Measurements from ENCODE around the gene CT83. TPM values are rescaled to one million over a fixed set of nuclear protein-coding genes. Genes with fewer than 3 reads are reported as not detected.
A peak's percentile ranks its signal among the peaks of the same experiment; 100 is the strongest.

The CT83 gene, protein sequence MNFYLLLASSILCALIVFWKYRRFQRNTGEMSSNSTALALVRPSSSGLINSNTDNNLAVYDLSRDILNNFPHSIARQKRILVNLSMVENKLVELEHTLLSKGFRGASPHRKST
- total RNA-seq (ENCODE audit: low replicate concordance): 2.1 TPM in 1 of 2 replicates, not detected in the other
- long read RNA-seq, partial matches to known transcripts: 0 of 1 reads
- long read RNA-seq, other reads (novel, unspliced or antisense): 0 of 1 reads

DNA sequence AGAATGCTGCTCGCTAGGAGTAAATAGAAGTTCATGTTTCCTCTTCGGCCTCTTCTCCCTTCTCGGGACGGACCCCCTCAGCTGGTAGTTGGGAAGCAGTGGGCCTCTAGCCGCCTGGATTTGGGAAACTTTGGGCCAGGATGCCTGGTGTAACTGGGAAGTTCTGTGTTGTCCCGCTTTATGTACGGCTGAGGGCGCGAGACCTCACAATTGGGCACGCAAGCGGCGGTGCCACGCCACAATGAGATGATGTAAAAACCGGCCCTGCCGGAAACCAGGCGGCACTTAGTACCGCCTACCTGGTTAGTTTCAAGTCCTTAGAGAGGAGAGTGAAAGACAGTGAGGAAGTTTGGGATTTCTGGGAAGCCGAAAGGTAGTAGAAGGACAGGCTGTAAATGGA, at the start of gene CT83:
Gene CT83, minus strand, starts transcription at position 155 of the 400 bp plus-strand sequence. Its CDS starts 120 bp downstream, at position 35.
- Mint-ChIP-seq H3K4me3 (no peak within 1 kb of the TSS), H3K4me1 (ENCODE audit: unreplicated experiment) (no peaks in the 10 kb centered on the region), H3K9me3 (no peaks in the 10 kb centered on the region), H3K36me3 (no peaks in the 10 kb centered on the region), H3K27me3 (no peaks in the 10 kb centered on the region), H3K27ac (no peak within 1 kb of the TSS)
- no peak for DNase-seq (ENCODE audit: extremely low spot score, unreplicated experiment)
- TF ChIP-seq, protein P1, sequence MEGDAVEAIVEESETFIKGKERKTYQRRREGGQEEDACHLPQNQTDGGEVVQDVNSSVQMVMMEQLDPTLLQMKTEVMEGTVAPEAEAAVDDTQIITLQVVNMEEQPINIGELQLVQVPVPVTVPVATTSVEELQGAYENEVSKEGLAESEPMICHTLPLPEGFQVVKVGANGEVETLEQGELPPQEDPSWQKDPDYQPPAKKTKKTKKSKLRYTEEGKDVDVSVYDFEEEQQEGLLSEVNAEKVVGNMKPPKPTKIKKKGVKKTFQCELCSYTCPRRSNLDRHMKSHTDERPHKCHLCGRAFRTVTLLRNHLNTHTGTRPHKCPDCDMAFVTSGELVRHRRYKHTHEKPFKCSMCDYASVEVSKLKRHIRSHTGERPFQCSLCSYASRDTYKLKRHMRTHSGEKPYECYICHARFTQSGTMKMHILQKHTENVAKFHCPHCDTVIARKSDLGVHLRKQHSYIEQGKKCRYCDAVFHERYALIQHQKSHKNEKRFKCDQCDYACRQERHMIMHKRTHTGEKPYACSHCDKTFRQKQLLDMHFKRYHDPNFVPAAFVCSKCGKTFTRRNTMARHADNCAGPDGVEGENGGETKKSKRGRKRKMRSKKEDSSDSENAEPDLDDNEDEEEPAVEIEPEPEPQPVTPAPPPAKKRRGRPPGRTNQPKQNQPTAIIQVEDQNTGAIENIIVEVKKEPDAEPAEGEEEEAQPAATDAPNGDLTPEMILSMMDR (conservative IDR thresholded peaks at IDR 0.05): no peak

DNA sequence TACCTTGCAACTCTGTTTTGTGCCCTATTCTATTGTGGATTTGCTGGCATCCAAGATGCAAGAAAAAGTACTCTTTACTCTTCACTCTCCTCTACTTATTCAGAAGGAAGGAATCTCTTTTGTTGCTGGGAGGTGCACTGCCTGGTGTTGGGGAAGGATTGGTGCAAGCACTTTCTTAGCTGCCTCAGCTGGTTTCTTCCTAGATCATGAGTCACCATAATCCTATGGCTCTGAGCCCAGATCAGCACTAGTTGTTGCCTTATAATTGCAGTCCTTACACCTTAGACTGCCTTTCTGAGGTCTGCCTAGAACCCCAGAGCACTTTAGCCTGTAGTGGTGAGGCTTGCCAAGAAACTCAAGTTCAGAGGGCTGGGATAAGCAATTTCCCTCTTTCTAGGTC, 37.0 kb upstream of the CT83 start:
- no peaks in the 10 kb centered on the region for H3K9me3 Mint-ChIP-seq
- H3K36me3 Mint-ChIP-seq: no peaks in the 10 kb centered on the region
- no peaks in the 10 kb centered on the region for H3K4me1 Mint-ChIP-seq (ENCODE audit: unreplicated experiment)
- H3K27me3 Mint-ChIP-seq: no peaks in the 10 kb centered on the region
- H3K4me3 Mint-ChIP-seq: no peak overlapping the region
- TF ChIP-seq, protein P1 (conservative IDR thresholded peaks at IDR 0.05): no peak
- no peak for DNase-seq (ENCODE audit: extremely low spot score, unreplicated experiment)
- no peak overlapping the region for H3K27ac Mint-ChIP-seq

DNA sequence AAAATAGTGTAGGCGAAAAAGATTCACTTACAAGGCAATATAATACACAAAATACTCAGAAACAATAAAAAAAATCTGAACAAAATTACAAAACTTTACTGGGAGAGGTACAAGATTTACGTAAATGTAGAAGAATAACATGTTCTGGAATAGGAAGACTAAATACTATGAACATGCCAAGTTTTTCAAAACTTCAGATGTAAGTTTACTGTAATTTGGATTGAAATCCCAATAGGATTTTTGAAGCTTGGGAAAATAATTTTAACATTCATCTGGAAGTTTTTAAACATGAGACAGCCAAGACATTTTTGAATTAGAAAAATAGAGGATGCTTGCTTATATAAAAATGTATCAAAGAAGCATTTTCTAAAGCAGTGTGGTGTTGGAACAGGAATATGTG, 30.5 kb upstream of the CT83 start:
- Mint-ChIP-seq H3K4me3 (no peak overlapping the region), H3K27ac (no peak overlapping the region), H3K27me3 (no peaks in the 10 kb centered on the region), H3K4me1 (ENCODE audit: unreplicated experiment) (no peaks in the 10 kb centered on the region), H3K9me3 (no peaks in the 10 kb centered on the region), H3K36me3 (no peaks in the 10 kb centered on the region)
- TF ChIP-seq, protein P1 (conservative IDR thresholded peaks at IDR 0.05): no peak
- DNase-seq (ENCODE audit: extremely low spot score, unreplicated experiment): no peak

DNA sequence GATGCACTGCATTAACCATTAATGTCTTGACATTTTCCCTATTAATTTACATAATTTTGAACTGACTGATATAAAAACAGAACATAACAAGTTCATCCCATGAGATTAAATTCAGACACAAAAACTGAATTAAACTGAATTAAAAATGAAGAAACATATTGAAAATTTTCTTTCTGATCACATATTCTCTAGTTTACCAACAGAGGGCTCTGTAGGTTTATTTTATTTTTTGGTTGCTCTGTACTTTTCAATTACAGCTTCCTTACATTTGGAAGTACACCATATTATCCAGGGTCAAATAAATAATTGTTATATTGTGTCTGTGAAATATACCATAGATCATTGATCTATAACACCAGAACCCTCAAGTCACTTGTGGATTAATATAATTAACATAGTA, 27.3 kb upstream of the CT83 start:
- H3K4me3 Mint-ChIP-seq: no peak overlapping the region
- no peaks in the 10 kb centered on the region for H3K4me1 Mint-ChIP-seq (ENCODE audit: unreplicated experiment)
- peaks cover 2% of the 10 kb centered on the region for H3K27me3 Mint-ChIP-seq
- DNase-seq (ENCODE audit: extremely low spot score, unreplicated experiment): no peak
- H3K27ac Mint-ChIP-seq: no peak overlapping the region
- no peaks in the 10 kb centered on the region for H3K36me3 Mint-ChIP-seq
- H3K9me3 Mint-ChIP-seq: no peaks in the 10 kb centered on the region
- TF ChIP-seq, protein P1 (conservative IDR thresholded peaks at IDR 0.05): peak; percentile 80

DNA sequence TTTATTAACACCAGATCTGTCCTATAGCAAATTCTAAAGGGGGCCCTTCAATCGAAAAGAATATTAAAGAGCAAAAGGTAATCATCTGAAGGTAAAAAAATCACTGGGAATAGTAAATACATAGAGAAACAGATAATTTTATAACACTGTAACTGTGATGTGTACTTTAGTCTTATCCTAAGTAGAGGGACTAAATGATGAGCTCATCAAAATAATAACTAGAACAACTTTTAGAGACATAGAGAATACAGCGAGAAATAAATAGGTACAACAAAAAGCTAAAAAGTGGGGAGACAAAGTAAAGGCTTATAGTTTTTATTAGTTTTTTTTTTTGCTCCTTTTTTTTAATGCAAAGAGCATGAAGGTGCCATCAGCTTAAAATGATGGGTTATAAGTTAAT, 17.3 kb upstream of the CT83 start:
- no peaks in the 10 kb centered on the region for H3K36me3 Mint-ChIP-seq
- no peaks in the 10 kb centered on the region for H3K9me3 Mint-ChIP-seq
- H3K27me3 Mint-ChIP-seq: peaks cover under 1% of the 10 kb centered on the region
- DNase-seq (ENCODE audit: extremely low spot score, unreplicated experiment): no peak
- H3K4me3 Mint-ChIP-seq: no peak overlapping the region
- H3K4me1 Mint-ChIP-seq (ENCODE audit: unreplicated experiment): no peaks in the 10 kb centered on the region
- H3K27ac Mint-ChIP-seq: no peak overlapping the region
- TF ChIP-seq, protein P1 (conservative IDR thresholded peaks at IDR 0.05): no peak
